HG02763 (cell line): ENCODE results near the gene ADAMTSL1.
"Not testable (repeated sequence)": the region's sequence is repeated elsewhere in the genome, so short reads cannot be mapped to it uniquely, and the experiment has no call there.

Experiments used
- ATAC-seq: cut with Tn5 transposase; IDR thresholded peaks from one replicate; pipeline ENCODE4 v1.9.1; 2021; ENCODE audit warnings: mild to moderate bottlenecking, moderate library complexity; ENCODE audit not compliant: unreplicated experiment

ADAMTSL1 gene

GRCh38 chr9:18922161-18922885 lies 448.4 kb downstream of the ADAMTSL1 start:
- no peak for ATAC-seq

GRCh38 chr9:18923167-18923566 lies 449.2 kb downstream of the ADAMTSL1 start:
- ATAC-seq = no peak

- no peak for ATAC-seq
These were observed 449.9 kb downstream of the ADAMTSL1 start for GRCh38 chr9:18923671-18924430.

GRCh38 chr9:18925880-18926279 lies 451.9 kb downstream of the ADAMTSL1 start:
- ATAC-seq = no peak

GRCh38 chr9:18926513-18926912 lies 452.6 kb downstream of the ADAMTSL1 start:
- no peak for ATAC-seq

- ATAC-seq = no peak
These were observed 454.8 kb downstream of the ADAMTSL1 start for GRCh38 chr9:18928711-18929110.

GRCh38 chr9:18930611-18931010 lies 456.7 kb downstream of the ADAMTSL1 start:
- not testable (repeated sequence) for ATAC-seq

GRCh38 chr9:18935541-18935940 lies 461.6 kb downstream of the ADAMTSL1 start:
- ATAC-seq = no peak

- ATAC-seq = no peak
These were observed 462.3 kb downstream of the ADAMTSL1 start for GRCh38 chr9:18936094-18936871.

GRCh38 chr9:18939943-18940342 lies 466.0 kb downstream of the ADAMTSL1 start:
- no peak for ATAC-seq

- no peak for ATAC-seq
These were observed 467.2 kb downstream of the ADAMTSL1 start for GRCh38 chr9:18941060-18941740.

GRCh38 chr9:18942801-18943200 lies 468.8 kb downstream of the ADAMTSL1 start:
- no peak for ATAC-seq

- no peak for ATAC-seq
These were observed 474.0 kb downstream of the ADAMTSL1 start for GRCh38 chr9:18947892-18948339.

GRCh38 chr9:18951936-18952335 lies 478.0 kb downstream of the ADAMTSL1 start:
- ATAC-seq = no peak

- ATAC-seq = no peak
These were observed 481.7 kb downstream of the ADAMTSL1 start for GRCh38 chr9:18955626-18956025.
